ENCODE results near the gene TMEM201. TPM values are rescaled to one million over a fixed set of nuclear protein-coding genes. Genes with fewer than 3 reads are reported as not detected.

TMEM201 gene
- total and polyA plus RNA-seq, 9 of the 15 experiments (the other 6 are each of a cell fraction or from before 2014, with no cell fraction given) = 0.42 to 51.3 (median 7.4) TPM

DNA sequence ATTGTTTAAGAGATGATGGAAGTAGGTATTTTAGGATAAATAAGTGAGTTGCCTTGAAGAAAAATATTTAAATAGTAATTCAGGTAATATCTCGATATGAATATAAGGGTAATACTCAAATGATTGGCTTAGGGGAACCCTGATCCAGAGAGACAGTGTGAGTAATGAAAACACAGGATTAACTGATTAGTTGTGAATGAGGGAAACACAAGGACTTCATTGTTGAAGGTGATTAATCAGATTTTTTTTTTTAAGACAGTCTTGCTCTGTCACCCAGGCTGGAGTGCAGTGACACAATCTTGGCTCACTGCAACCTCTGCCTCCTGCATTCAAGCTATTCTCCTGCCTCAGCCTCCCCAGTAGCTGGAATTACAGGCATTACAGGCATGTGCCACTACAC is 36.7 kb upstream of the TMEM201 start:
- ChIA-PET POLR2A (interaction anchor here (1.6 to 2.0 kb wide), 3 partner anchors 10 to 22 kb away, joined by 3 to 12 read pairs (median 10); partner anchors contain the start of gene SLC25A33), CTCF (ENCODE audit: low intra/inter-chr PET ratio) (no interaction called here)
- in situ Hi-C loops (cut with MboI) (no loop called here), intact Hi-C loops (cut with micrococcal nuclease) (no loop called here)
- no peak overlapping the region for H2AFZ ChIP-seq (ENCODE audit: low read depth, low read length)
- H3K9me1 ChIP-seq (ENCODE audit: control insufficient read depth, insufficient read depth, low read length) = no peaks in the 10 kb centered on the region
- BruUV-seq (replicated peaks) = no TSS peak
- peaks cover 10% of the 10 kb centered on the region; the same call in 1 of the 2 replicates for H4K20me1 ChIP-seq (replicated peaks; ENCODE audit: control insufficient read depth, insufficient read depth, low read length)
- H3K27me3 ChIP-seq (ENCODE audit: control insufficient read depth in 2 of 2, insufficient read depth in 2 of 2, low read length in 2 of 2) = no peaks in the 10 kb centered on the region
- no peak overlapping the region for H3K27ac ChIP-seq (ENCODE audit: extremely low read depth, low read depth, low read length)
- FAIRE-seq (no peak), ATAC-seq (no peak), DNase-seq (ENCODE audit: extremely low read depth in 1 of 4, low spot score in 3 of 4) (no peak)
- no peak overlapping the region for H3K9ac ChIP-seq (ENCODE audit: insufficient read depth in 1 of 2, low read depth in 2 of 2, low read length in 2 of 2)
- H3K79me2 ChIP-seq (ENCODE audit: control insufficient read depth, insufficient read depth, low read length) = peaks cover 68% of the 10 kb centered on the region
- H3K9me3 ChIP-seq (replicated peaks; ENCODE audit: control insufficient read depth, insufficient read depth, low read depth, low read length) = no peaks in the 10 kb centered on the region
- TF ChIP-seq, protein P1, sequence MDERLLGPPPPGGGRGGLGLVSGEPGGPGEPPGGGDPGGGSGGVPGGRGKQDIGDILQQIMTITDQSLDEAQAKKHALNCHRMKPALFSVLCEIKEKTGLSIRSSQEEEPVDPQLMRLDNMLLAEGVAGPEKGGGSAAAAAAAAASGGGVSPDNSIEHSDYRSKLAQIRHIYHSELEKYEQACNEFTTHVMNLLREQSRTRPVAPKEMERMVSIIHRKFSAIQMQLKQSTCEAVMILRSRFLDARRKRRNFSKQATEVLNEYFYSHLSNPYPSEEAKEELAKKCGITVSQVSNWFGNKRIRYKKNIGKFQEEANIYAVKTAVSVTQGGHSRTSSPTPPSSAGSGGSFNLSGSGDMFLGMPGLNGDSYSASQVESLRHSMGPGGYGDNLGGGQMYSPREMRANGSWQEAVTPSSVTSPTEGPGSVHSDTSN (CRISPR knock-in tag; IDR thresholded peaks at IDR 0.05; ENCODE audit: low read depth) = no peak
- TF ChIP-seq, protein P1 (tag; conservative IDR thresholded peaks at IDR 0.05; ENCODE audit: low read depth) = 0 out of 2 replicates have a peak, but pooled peaks have one; percentile 14
- TF ChIP-seq HMGN3 (IDR thresholded peaks at IDR 0.05; ENCODE audit: borderline replicate concordance, extremely low read depth, insufficient read length, low read depth, low read length) = no peak
- no peak overlapping the region for H3K4me3 ChIP-seq
- H3K4me1 ChIP-seq (replicated peaks in 1 of 2; ENCODE audit: control insufficient read depth in 2 of 2, insufficient read depth in 2 of 2, low read length in 2 of 2) = no peaks in the 10 kb centered on the region
- H3K36me3 ChIP-seq (ENCODE audit: control insufficient read depth, insufficient read depth, low read length) = peaks cover 78% of the 10 kb centered on the region
- WGBS (ENCODE audit: insufficient coverage, low coverage, missing lambda C conversion rate) = 92% methylated on average over 1 of the region's 1 CpG
- H3K4me2 ChIP-seq (ENCODE audit: insufficient read depth, low read length) = no peak overlapping the region

All from K562 (cell line).